Stimulated activated CD4-positive, alpha-beta T cell treated with anti-CD3 and anti-CD28 coated beads, Interleukin-12 subunit alpha, Interleukin-12 subunit beta, amount 100 ng/mL, for 4 hours (primary cell): ENCODE results near the gene PCDHA7.
"Not testable (repeated sequence)": the region's sequence is repeated elsewhere in the genome, so short reads cannot be mapped to it uniquely, and the experiment has no call there.

Experiments
- DNase-seq: peaks from one replicate; pipeline ENCODE4 v3.0.0-alpha.2; 2020

PCDHA7 gene

DNA sequence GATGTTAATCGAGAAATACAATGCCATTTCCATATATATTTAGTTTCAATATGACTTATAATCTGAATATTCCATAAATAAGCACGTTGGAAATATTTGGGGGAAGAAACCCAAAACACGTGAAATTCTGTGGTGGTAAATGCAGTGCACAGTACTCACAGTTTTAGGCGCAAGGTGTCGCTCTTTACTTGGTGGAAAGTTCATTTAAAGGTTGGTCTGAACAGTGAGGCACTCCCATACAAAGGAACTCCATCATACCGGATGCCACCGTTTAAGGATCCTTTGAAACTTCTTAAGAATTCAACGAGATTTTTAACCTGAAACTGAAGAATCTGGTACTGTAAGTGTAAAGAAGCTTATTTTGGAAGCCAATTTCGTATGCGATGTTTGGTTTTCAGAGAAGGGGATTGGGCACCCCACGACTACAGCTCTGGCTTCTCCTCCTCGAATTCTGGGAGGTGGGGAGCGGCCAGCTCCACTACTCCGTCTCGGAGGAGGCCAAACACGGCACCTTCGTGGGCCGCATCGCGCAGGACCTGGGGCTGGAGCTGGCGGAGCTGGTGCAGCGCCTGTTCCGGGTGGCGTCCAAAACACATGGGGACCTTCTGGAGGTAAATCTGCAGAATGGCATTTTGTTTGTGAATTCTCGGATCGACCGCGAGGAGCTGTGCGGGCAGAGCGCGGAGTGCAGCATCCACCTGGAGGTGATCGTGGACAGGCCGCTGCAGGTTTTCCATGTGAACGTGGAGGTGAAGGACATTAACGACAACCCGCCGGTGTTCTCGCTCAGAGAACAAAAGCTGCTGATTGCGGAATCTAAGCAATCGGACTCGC is 34.9 kb downstream of the PCDHA7 start, which contains the start of gene PCDHA11:
PCDHA11 (plus strand) TSS at position 237 of the 834 bp plus-strand sequence; CDS start at position 384, 147 bp downstream.
- no peak for DNase-seq

GRCh38 chr5:140869555-140869886 is 35.5 kb downstream of the PCDHA7 start:
- no peak for DNase-seq

GRCh38 chr5:140870221-140871201 is 36.4 kb downstream of the PCDHA7 start:
- no peak for DNase-seq

DNA sequence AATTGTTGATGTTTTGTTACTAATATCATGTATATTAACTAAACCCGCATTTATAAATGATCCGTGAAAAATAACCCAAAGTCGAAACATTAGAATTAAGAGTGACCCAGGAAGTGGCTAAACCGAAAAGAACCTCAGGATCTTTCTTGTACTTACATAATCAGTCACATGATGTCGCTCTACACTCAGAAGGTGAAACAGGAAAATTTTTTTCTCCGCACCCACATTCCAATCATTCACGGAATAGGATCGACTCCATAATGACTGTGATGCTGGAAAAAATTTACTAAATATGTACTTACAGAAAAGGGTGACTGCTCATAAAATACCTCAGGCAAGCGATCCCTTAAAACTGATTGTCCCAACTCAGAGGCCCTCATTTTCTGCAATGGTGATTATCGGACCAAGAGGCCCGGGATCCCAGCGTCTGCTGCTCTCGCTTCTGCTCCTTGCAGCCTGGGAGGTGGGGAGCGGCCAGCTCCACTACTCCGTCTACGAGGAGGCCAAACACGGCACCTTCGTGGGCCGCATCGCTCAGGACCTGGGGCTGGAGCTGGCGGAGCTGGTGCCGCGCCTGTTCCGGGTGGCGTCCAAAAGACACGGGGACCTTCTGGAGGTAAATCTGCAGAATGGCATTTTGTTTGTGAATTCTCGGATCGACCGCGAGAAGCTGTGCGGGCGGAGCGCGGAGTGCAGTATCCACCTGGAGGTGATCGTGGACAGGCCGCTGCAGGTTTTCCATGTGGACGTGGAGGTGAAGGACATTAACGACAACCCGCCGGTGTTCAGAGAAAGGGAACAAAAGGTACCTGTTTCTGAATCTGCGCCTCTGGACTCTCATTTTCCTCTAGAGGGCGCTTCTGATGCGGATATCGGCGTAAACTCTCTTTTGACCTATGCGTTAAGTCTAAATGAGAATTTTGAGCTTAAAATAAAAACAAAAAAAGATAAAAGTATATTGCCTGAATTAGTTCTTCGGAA is 41.3 kb downstream of the PCDHA7 start, which contains the start of gene PCDHA12:
PCDHA12 (plus strand) TSS at position 224 of the 981 bp plus-strand sequence; CDS start at position 389, 165 bp downstream.
- no peak for DNase-seq

GRCh38 chr5:140876541-140877261 is 42.6 kb downstream of the PCDHA7 start:
- DNase-seq, result not testable (repeated sequence)

GRCh38 chr5:140877262-140877581 is 43.2 kb downstream of the PCDHA7 start:
- no peak for DNase-seq

- DNase-seq, result no peak
Observed at GRCh38 chr5:140881889-140882590, 48.0 kb downstream of the PCDHA7 start, which contains the start of gene PCDHA13. PCDHA13 (plus strand) TSS chr5:140882124; CDS start chr5:140882269, 145 bp downstream.

- DNase-seq, result no peak
Observed at GRCh38 chr5:140882591-140882899, 48.5 kb downstream of the PCDHA7 start.

GRCh38 chr5:140883373-140883772 is 49.3 kb downstream of the PCDHA7 start:
- DNase-seq, result no peak

- DNase-seq, result no peak
Observed at GRCh38 chr5:140883927-140884697, 50.0 kb downstream of the PCDHA7 start.
